GM18907 (cell line): ENCODE measurements around the gene DAAM2.

Experiments
- ATAC-seq: cut with Tn5 transposase; IDR thresholded peaks from one replicate; pipeline ENCODE4 v1.9.1; 2021; ENCODE audit warnings: mild to moderate bottlenecking, moderate library complexity; ENCODE audit not compliant: unreplicated experiment

DAAM2 gene

DNA sequence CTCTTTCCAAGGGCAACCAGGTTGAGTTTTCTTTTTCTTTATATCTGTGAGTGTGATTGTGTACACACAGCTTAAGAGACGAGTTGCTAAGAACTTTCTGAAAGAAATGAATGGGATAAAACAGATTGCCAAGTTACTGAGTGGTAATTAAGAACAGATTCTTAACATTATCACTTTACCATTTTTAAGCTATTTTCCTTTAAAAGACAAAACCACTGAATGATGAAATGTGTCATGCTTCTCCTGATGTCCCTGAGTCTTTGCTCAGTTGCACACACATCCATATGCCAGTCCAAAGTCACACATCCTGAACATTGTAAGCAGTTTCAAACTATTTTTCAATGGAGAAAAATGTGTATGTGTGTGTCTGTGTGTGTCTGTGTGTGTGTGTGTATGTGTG, 5.5 kb upstream of the DAAM2 start:
- no peak for ATAC-seq

- no peak for ATAC-seq
Measured at GRCh38 chr6:39787322-39787721, 4.9 kb upstream of the DAAM2 start.

DNA sequence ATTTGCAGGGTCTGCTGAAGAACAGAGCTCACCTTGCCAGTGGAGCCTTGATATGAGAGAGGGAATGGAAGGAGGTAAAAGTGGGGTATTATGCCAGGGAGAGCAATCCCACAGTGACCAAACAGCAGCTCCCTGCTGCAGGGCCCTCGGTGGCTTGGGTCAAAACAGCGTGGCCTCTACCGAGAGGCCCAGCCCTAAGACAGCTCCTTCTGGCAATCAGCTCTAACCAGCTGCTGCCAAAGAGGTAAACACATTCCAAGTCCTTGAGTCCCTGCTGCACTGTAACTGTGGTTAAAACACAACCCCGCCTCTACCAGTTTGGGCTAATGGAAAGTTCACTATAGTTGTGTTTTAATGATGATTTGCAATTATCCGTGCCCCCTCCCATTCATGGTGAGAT, 1.4 kb upstream of the DAAM2 start:
- ATAC-seq, result no peak

DNA sequence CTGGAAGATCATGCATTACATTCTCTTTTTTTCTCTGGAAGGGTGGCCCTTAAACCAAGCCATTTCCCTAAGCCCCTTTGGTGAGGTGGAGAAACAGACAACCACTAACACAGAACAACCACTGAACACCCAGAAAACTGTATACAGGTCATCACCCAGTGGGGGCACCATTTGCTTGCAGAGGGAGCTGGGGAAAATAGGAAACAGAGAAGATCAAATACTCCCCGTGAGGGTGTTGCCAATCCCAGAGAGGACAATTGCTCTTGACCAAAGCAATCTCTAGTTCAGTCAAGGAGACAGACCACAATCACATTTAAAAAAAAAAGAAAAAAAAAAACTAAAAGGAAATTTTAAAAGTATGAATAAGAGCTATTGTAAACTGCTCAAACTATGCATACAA, 865 bp upstream of the DAAM2 start:
- no peak for ATAC-seq

DNA sequence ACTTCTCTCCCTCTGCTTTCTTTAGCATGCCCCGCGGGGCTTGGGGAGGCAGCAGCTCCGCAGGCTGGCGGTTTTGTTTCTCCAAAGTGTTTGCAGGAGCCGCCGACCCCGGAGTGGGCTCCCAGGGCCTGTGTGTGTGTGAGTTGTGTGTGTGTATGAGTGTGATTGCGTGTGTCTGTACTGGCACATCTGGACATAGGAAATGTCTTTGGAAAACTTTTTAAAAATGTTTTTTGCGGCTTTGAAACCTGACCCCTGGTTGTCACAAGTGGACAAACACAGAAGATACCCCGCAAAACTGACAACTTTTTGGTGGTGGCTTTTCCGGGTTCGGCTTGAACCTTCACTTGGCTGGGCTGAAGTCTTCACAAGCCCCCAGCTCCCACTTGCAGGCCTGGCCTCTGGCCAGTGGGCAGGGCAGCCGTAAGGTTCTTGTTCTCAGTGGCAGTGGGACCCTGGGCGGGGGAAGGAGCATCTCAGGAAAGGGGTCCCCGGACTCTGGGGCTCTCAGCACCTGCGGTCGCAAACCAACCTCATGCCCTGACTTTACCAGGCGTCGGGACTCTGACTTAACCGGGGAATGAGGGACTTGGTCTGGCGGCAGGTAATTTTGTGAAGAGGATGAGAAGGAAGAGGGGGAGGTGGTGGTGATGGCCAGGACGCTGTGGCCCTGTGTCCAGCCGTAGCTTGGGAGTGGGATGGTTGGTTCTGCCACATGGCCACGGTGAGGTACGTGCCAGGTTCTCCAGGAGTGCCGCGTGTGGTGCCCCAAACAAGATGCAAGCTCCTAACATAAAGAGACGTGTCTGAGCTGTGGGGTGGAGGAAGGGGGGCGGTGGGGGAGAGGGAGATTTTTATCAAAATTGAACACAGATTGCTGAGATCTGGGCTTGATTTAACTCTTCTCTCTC, 619 bp downstream of the DAAM2 start:
- ATAC-seq, result no peak

GRCh38 chr6:39793516-39793915, 1.3 kb downstream of the DAAM2 start:
- ATAC-seq, result no peak

DNA sequence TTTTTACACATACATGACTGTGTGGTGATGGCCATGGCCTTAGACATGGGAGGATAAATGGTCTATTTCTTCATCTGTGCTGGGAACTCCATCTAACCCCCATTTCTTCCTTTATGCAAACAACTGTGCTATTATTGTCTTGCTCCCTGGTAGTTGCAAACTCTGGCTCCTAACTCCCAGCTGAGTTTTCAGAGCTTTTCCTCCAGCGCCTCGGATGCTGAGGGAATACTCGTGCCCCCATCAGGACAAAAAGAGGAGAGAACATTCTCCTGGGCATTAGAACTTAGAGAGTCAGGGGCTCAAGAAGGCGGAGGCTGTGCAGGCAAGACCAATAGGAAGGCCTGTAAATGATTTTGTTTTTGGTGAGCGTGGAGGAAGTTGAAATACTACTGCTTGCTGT, 2.1 kb downstream of the DAAM2 start:
- ATAC-seq, result no peak

- ATAC-seq, result no peak
Measured at GRCh38 chr6:39797751-39798150, 5.6 kb downstream of the DAAM2 start.

- ATAC-seq, result no peak
Measured at GRCh38 chr6:39800034-39801032, 8.2 kb downstream of the DAAM2 start.

- ATAC-seq, result no peak
Measured at GRCh38 chr6:39801456-39802251, 9.5 kb downstream of the DAAM2 start.

- no peak for ATAC-seq
Measured at GRCh38 chr6:39803872-39804271, 11.7 kb downstream of the DAAM2 start.

- ATAC-seq, result no peak
Measured at GRCh38 chr6:39804466-39805065, 12.4 kb downstream of the DAAM2 start.

- no peak for ATAC-seq
Measured at GRCh38 chr6:39806278-39806677, 14.1 kb downstream of the DAAM2 start.

DNA sequence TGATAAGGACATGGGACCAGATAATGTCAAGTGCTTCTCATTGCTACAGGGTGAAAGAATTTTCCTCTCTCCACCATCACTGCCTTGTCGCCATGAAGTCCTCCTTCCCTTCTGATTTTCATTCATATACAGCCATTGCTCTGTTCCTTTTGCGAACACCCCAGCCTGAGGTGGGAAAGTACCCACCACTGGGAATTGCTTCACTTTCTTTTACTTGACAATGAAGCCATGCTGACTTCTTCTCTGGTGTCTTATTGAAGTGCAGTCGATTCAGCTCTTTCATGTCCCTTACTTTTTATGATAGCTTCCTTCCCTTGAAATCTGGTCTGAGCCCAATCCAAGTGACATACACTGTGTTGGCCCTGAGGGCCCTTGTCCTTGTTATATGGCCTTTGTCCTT, 16.2 kb downstream of the DAAM2 start:
- no peak for ATAC-seq

DNA sequence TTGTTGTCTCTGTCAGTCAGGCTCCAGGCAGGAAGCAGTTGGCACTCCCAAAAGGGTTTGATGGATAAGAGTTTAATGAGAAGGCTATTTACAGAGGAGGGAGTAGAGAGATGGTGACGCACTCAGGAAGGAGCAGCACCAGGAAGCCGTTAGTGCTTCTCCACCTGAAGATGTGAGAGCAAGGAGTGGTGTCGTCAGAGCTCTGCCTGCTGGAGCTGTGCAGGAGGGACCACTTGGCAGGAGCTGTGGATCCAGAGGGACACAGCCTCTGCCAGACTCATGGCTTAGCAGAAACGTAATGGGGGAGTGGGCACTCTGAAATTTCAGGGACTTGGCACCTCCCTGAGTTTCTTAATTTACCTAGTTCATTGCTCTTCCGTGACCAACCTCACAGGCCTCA, 16.8 kb downstream of the DAAM2 start:
- no peak for ATAC-seq

DNA sequence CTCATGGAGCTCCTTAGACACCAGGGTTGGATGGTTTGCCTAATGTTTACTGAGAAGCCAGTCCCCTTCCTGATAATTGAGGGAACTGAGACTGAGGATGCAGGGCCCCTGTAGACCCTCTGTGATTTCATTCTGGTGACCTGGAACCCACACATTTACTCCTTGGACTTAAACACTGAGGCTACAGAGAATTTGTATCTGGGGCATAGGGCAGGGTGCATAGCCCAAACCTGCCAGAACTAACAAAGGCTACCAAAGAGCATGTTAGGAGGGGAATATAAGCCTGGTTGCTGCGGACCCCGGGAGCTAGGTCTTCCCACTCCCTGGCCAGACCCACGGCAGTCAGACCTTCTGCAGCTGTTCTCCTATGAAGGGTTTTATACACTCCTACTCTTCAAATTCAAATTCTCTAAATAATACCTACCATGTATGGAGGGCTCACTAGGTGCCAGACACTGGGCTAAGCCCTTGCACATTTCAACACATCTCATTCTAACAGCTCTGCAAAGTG, 19.7 kb downstream of the DAAM2 start:
- ATAC-seq, result no peak

DNA sequence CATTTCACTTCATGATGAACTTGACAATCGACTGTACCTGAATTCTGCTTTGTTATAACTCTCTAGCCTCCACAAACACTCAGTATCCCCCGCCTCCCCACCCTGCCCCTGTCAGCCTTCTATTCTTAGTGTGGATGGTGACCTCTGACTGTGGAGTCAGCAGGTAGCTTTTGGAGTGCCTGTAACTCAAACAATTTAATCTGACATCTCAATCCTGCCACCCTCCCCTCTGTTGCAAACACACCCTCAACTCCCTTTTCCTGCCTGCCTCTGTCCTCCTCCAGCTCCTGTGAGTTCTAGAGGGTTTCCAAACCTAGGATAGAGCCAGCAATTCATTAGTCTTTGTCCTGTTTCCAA, 20.3 kb downstream of the DAAM2 start:
- ATAC-seq, result no peak

- ATAC-seq, result peak; percentile 83
Measured at GRCh38 chr6:39812853-39813533, 20.8 kb downstream of the DAAM2 start.

GRCh38 chr6:39814236-39814635, 22.1 kb downstream of the DAAM2 start:
- no peak for ATAC-seq

GRCh38 chr6:39815356-39815755, 23.2 kb downstream of the DAAM2 start:
- no peak for ATAC-seq
